H1 (cell line): Measurements from ENCODE around the gene FAM53A. TPM values are rescaled to one million over a fixed set of nuclear protein-coding genes. Genes with fewer than 3 reads are reported as not detected.

Experiments
- CTCF ChIA-PET: fragments of 300-600 bp; sonication (Branson Sonifier 250); formaldehyde crosslinking; loops from one replicate; lab custom pipeline; 2021; ENCODE audit not compliant: partially characterized antibody; lab: Charles Lee
- POLR2A ChIA-PET: fragments of 300-600 bp; sonication (Branson Sonifier 250); formaldehyde crosslinking; loops from one replicate; lab custom pipeline; 2021; ENCODE audit warnings: inconsistent platforms; ENCODE audit not compliant: partially characterized antibody; lab: Charles Lee
- DNase-seq, 2 experiments: peaks; one replicate each; pipeline versions ENCODE4 v3.0.0 to v3.0.0-alpha.2; 2010 to 2022; ENCODE audit warnings: low spot score in 2 of 2, low read depth in 1 of 2, mixed read lengths in 1 of 2
- FAIRE-seq: peaks from 2 replicates; lab custom pipeline; 2011; peaks lifted over from hg19 to GRCh38; lab: Jason Lieb, UNC
- H2AFZ ChIP-seq: 2 replicates; pipeline ENCODE4 v1.8.1; 2012; ENCODE audit warnings: low read length, inconsistent platforms
- H2AK5ac ChIP-seq: 2 replicates; pipeline ENCODE4 v1.6.1; 2013; ENCODE audit warnings: low read depth, low read length
- H2BK120ac ChIP-seq: replicated peaks from 2 replicates; pipeline ENCODE3; 2013; ENCODE audit warnings: low read depth, low read length, inconsistent platforms
- H2BK12ac ChIP-seq: 2 replicates; pipeline ENCODE4 v1.6.1; 2013; ENCODE audit warnings: low read depth, low read length
- H2BK15ac ChIP-seq: 2 replicates; pipeline ENCODE4 v1.6.1; 2013; ENCODE audit warnings: low read length
- H2BK20ac ChIP-seq: 2 replicates; pipeline ENCODE4 v1.6.1; 2013; ENCODE audit warnings: low read length
- H2BK5ac ChIP-seq: 2 replicates; pipeline ENCODE4 v1.6.1; 2013; ENCODE audit warnings: low read depth, low read length
- H3K14ac ChIP-seq: 2 replicates; pipeline ENCODE4 v1.6.1; 2013; ENCODE audit warnings: inconsistent platforms; ENCODE audit not compliant: insufficient read length
- H3K18ac ChIP-seq: 2 replicates; pipeline ENCODE4 v1.6.1; 2013; ENCODE audit warnings: low read length; ENCODE audit errors: extremely low read depth
- H3K23ac ChIP-seq: 2 replicates; pipeline ENCODE4 v1.6.1; 2013; ENCODE audit warnings: inconsistent platforms; ENCODE audit not compliant: insufficient read length
- H3K23me2 ChIP-seq: 2 replicates; pipeline ENCODE4 v1.6.1; 2013; ENCODE audit warnings: low read depth, low read length
- H3K27ac ChIP-seq: 2 replicates; pipeline ENCODE4 v1.6.1; 2011; ENCODE audit warnings: low read depth, low read length, inconsistent platforms
- H3K27me3 ChIP-seq, 4 experiments: replicated peaks in 1 of 4; 1 replicate in 1 of 4; 2 replicates in 3 of 4; pipeline versions ENCODE4 v1.6.1 to v1.8.1; 2011 to 2013; ENCODE audit warnings: low read length in 3 of 4, mild to moderate bottlenecking in 3 of 4, inconsistent platforms in 2 of 4, mixed read lengths in 2 of 4, moderate library complexity in 1 of 4; ENCODE audit not compliant: control insufficient read depth in 3 of 4, insufficient read depth in 3 of 4; ENCODE audit errors: extremely low read depth in 1 of 4
- H3K36me3 ChIP-seq, 4 experiments: 2 replicates each; pipeline versions ENCODE4 v1.6.1 to v1.8.1; 2011 to 2013; ENCODE audit warnings: mild to moderate bottlenecking in 4 of 4, low read length in 3 of 4, moderate library complexity in 2 of 4, control low read depth in 1 of 4, inconsistent platforms in 1 of 4; ENCODE audit not compliant: insufficient read depth in 4 of 4, control insufficient read depth in 2 of 4
- H3K4ac ChIP-seq: replicated peaks from 2 replicates; pipeline ENCODE3; 2013; ENCODE audit warnings: low read length, low read depth, mixed read lengths, inconsistent platforms; ENCODE audit not compliant: insufficient read length
- H3K4me1 ChIP-seq, 4 experiments: replicated peaks in 1 of 4; 1 replicate in 1 of 4; 2 replicates in 3 of 4; pipeline versions ENCODE4 v1.6.1 to v1.8.1; 2011 to 2013; ENCODE audit warnings: low read length in 3 of 4, inconsistent platforms in 2 of 4, mixed read lengths in 1 of 4; ENCODE audit not compliant: insufficient read depth in 4 of 4, control insufficient read depth in 3 of 4
- H3K4me2 ChIP-seq, 2 experiments: 2 replicates each; pipeline versions ENCODE4 v1.6.1 to v1.8.1; 2011 to 2013; ENCODE audit warnings: low read depth in 2 of 2, low read length in 2 of 2, control low read depth in 1 of 2, inconsistent platforms in 1 of 2, mild to moderate bottlenecking in 1 of 2; ENCODE audit not compliant: insufficient read depth in 1 of 2
- H3K4me3 ChIP-seq, 4 experiments: fragments of 200-600, 300-600 bp in 1 of 4; sonication (generic), shearing (Covaris generic), sonication (Bioruptor Twin) in 1 of 4; 2 replicates each; pipeline versions ENCODE4 v1.5.1 to v1.8.1; 2011 to 2016; ENCODE audit warnings: low read length in 4 of 4, low read depth in 3 of 4, control low read depth in 2 of 4, inconsistent platforms in 2 of 4, mild to moderate bottlenecking in 2 of 4, mixed read lengths in 1 of 4, moderate library complexity in 1 of 4; ENCODE audit not compliant: insufficient read depth in 2 of 4; ENCODE audit errors: extremely low read depth in 1 of 4
- H3K56ac ChIP-seq: replicated peaks from 2 replicates; pipeline ENCODE3; 2013; ENCODE audit warnings: low read depth, mild to moderate bottlenecking, mixed read lengths, low read length, inconsistent platforms; ENCODE audit not compliant: insufficient read length
- H3K79me1 ChIP-seq: 2 replicates; pipeline ENCODE4 v1.6.1; 2013; ENCODE audit warnings: low read depth, low read length, control low read depth
- H3K79me2 ChIP-seq, 2 experiments: 2 replicates each; pipeline versions ENCODE4 v1.6.1 to v1.8.1; 2012 to 2013; ENCODE audit warnings: low read length in 2 of 2, mild to moderate bottlenecking in 2 of 2, inconsistent platforms in 1 of 2; ENCODE audit not compliant: insufficient read depth in 2 of 2, control insufficient read depth in 1 of 2
- H3K9ac ChIP-seq, 4 experiments: replicated peaks in 1 of 4; 1 replicate in 1 of 4; 2 replicates in 3 of 4; pipeline versions ENCODE4 v1.6.1 to v1.8.1; 2011 to 2013; ENCODE audit warnings: low read depth in 3 of 4, low read length in 3 of 4, control low read depth in 2 of 4, mild to moderate bottlenecking in 2 of 4, moderate library complexity in 2 of 4, inconsistent platforms in 1 of 4; ENCODE audit errors: extremely low read depth in 1 of 4
- H3K9me3 ChIP-seq, 2 experiments: 2 replicates each; pipeline versions ENCODE4 v1.6.1 to v1.8.1; 2012 to 2013; ENCODE audit warnings: mild to moderate bottlenecking in 2 of 2, moderate library complexity in 2 of 2, control low read depth in 1 of 2, inconsistent platforms in 1 of 2, low read depth in 1 of 2, low read length in 1 of 2, mixed read lengths in 1 of 2; ENCODE audit not compliant: insufficient read depth in 2 of 2
- H4K20me1 ChIP-seq, 2 experiments: replicated peaks in 1 of 2; 2 replicates each; pipeline versions ENCODE3 to v1.8.1; 2011 to 2013; ENCODE audit warnings: inconsistent platforms in 2 of 2, low read length in 2 of 2, mild to moderate bottlenecking in 1 of 2; ENCODE audit not compliant: insufficient read depth in 2 of 2, control insufficient read depth in 1 of 2
- H4K5ac ChIP-seq: 2 replicates; pipeline ENCODE4 v1.6.1; 2013; ENCODE audit warnings: low read length, low read depth, mixed read lengths, inconsistent platforms; ENCODE audit not compliant: insufficient read length
- H4K8ac ChIP-seq: 2 replicates; pipeline ENCODE4 v1.8.0; 2013; ENCODE audit warnings: mild to moderate bottlenecking, moderate library complexity, low read length, inconsistent platforms; ENCODE audit not compliant: insufficient read depth; ENCODE audit errors: extremely low read depth
- H4K91ac ChIP-seq: replicated peaks from 2 replicates; pipeline ENCODE3; 2013; ENCODE audit warnings: low read length, mixed read lengths, inconsistent platforms; ENCODE audit not compliant: insufficient read length
- ASH2L ChIP-seq: fragments of 200-600, 300-600 bp; sonication (generic); IDR thresholded peaks from one replicate; pipeline ENCODE4 v1.7.1; 2017; ENCODE audit warnings: low read length
- BCL11A ChIP-seq, 2 experiments: IDR thresholded peaks; one replicate each; pipeline ENCODE4 v1.6.1; 2011; ENCODE audit warnings: low read depth in 2 of 2, low read length in 2 of 2, mild to moderate bottlenecking in 2 of 2
- CREB1 ChIP-seq: IDR thresholded peaks from 2 replicates; pipeline ENCODE4 v1.6.1; 2012; ENCODE audit warnings: inconsistent platforms
- GTF2F1 ChIP-seq: IDR thresholded peaks from 2 replicates; pipeline ENCODE4 v1.6.1; 2012; ENCODE audit warnings: low read depth, low read length, improper control_type of control experiment, borderline replicate concordance
- JUN ChIP-seq: IDR thresholded peaks from 2 replicates; pipeline ENCODE4 v1.6.1; 2011; ENCODE audit warnings: low read depth, mild to moderate bottlenecking, improper control_type of control experiment, low read length
- KDM4A ChIP-seq: IDR thresholded peaks from one replicate; pipeline ENCODE4 v1.7.1; 2012; ENCODE audit warnings: low read depth, mild to moderate bottlenecking, moderate library complexity, low read length, inconsistent platforms; ENCODE audit not compliant: severe bottlenecking
- MAFK ChIP-seq: IDR thresholded peaks from 2 replicates; pipeline ENCODE4 v1.6.1; 2012; ENCODE audit warnings: low read depth, mild to moderate bottlenecking, improper control_type of control experiment, low read length
- POU5F1 ChIP-seq: IDR thresholded peaks from 2 replicates; pipeline ENCODE4 v1.6.1; 2011; ENCODE audit warnings: low read depth, mild to moderate bottlenecking, low read length, moderate library complexity
- ZNF274 ChIP-seq: IDR thresholded peaks from 2 replicates; pipeline ENCODE4 v1.7.0; 2012; ENCODE audit warnings: low read length, borderline replicate concordance; ENCODE audit errors: extremely low read depth
- WGBS, 2 experiments: shearing (Covaris generic) in 1 of 2; methylation state at CpG; one replicate each; pipeline versions ENCODE4 v1.1.6 to v1.1.7; 2013 to 2015; ENCODE audit warnings: low lambda C conversion rate in 2 of 2, mixed read lengths in 2 of 2, inconsistent platforms in 1 of 2, low coverage in 1 of 2, missing lambda C conversion rate in 1 of 2; ENCODE audit not compliant: insufficient replicate concordance in 2 of 2, insufficient coverage in 1 of 2, insufficient read length in 1 of 2; ENCODE audit errors: extremely low coverage in 1 of 2, missing lambda C conversion rate in 1 of 2; 5-methylcytosine and 5-hydroxymethylcytosine counted together
- polyA plus RNA-seq, 7 experiments: library from polyadenylated mRNA; depleted of rRNA in 3 of 7; stranded (reverse) in 5 of 7; unstranded in 2 of 7; fragments of >200 nt in 5 of 7; fragments of 200-250 nt in 2 of 7; gene quantifications; 1 replicate in 5 of 7; 2 replicates in 1 of 7; 4 replicates in 1 of 7; pipeline versions ENCODE4 v1.2.1 to v1.2.3, GENCODE V29; 2011 to 2013; ENCODE audit warnings: missing spikeins in 2 of 7, mixed read lengths in 2 of 7
- total RNA-seq: library from RNA; stranded (reverse); fragmentation: NEBNext Ultra II Directional; extraction: Animal tissue kit (Norgen Biotek cat#: 25700); gene quantifications from 2 replicates; pipeline ENCODE4 v1.2.1, GENCODE V29; 2021
- TF ChIP-seq, protein P1 (sequence below): IDR thresholded peaks from 2 replicates; pipeline ENCODE4 v1.6.1; 2012; ENCODE audit warnings: inconsistent platforms
- TF ChIP-seq, protein P2 (sequence below): IDR thresholded peaks from 2 replicates; pipeline ENCODE4 v1.6.1; 2012; ENCODE audit warnings: inconsistent platforms

Gene FAM53A
- total and polyA plus RNA-seq, 2 of the 8 experiments (the other 6 are each of a cell fraction or from before 2014, with no cell fraction given): 1.9 to 2.0 TPM

DNA sequence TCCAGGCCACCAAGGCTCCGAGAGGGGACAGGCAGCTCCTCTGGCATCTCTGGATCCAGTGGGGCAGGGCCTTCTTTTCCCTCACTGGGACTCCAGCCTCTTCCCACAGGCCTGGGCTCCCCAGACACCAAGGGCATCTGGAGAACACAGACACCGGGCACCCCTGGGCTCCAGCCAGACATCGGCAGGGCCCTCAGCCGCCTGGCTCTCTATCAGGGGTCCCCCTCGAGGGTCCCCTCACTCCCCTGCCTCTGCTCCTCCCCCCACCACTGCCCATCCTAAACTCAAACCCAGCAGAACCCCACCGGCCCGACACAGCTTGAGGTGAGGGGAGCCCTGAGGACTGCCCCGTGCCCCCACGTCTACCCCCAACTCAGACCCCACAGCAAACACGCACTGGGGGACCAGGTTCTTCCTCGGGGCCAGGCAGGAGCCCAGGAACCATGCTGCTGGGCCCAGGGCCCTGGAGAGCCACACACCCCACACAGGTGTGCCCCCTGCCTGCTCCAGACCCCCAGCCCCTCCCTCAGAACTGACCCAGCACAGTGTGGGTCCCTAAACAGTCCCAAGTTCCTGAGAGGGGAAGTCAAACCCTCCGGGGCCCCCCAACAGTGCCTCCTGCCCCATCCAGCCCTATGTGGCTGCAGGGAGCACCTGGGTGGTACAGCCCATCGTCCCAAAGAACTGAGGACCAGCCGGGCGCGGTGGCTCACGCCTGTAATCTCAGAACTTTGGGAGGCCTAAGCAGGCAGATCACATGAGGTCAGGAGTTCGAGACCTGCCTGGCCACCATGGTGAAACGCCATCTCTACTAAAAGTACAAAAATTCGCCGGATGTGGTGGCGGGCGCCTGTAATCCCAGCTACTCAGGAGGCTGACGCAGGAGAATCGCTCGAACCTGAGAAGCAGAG, 86.8 kb downstream of the FAM53A start:
- no peak for FAIRE-seq
- no peak overlapping the region for H2BK15ac ChIP-seq
- TF ChIP-seq, protein P1, sequence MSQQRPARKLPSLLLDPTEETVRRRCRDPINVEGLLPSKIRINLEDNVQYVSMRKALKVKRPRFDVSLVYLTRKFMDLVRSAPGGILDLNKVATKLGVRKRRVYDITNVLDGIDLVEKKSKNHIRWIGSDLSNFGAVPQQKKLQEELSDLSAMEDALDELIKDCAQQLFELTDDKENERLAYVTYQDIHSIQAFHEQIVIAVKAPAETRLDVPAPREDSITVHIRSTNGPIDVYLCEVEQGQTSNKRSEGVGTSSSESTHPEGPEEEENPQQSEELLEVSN: no peak
- TF ChIP-seq POU5F1: no peak
- no peak for TF ChIP-seq BCL11A (IDR thresholded peaks at IDR 0.05; ENCODE audit: low read depth in 2 of 2, low read length in 2 of 2)
- no peak for TF ChIP-seq JUN
- TF ChIP-seq CREB1: no peak
- TF ChIP-seq, protein P2, sequence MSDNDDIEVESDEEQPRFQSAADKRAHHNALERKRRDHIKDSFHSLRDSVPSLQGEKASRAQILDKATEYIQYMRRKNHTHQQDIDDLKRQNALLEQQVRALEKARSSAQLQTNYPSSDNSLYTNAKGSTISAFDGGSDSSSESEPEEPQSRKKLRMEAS: no peak
- no peak for TF ChIP-seq KDM4A
- no peak for TF ChIP-seq MAFK
- no peak for TF ChIP-seq ASH2L
- TF ChIP-seq GTF2F1: no peak
- TF ChIP-seq ZNF274: no peak

More for the DNA sequence above, 86.8 kb downstream of the FAM53A start:
- Histone ChIP-seq H3K14ac (no peak overlapping the region), H3K4me2 (no peak overlapping the region), H3K4me3 (no peak overlapping the region), H3K79me1 (no peaks in the 10 kb centered on the region; the same call in 1 of the 2 replicates), H3K56ac (no peak overlapping the region), H4K91ac (no peak overlapping the region), H4K20me1 (no peaks in the 10 kb centered on the region), H2AFZ (no peak overlapping the region), H2BK20ac (no peak overlapping the region), H3K4ac (no peak overlapping the region), H3K27ac (no peak overlapping the region), H2BK120ac (no peak overlapping the region), H3K23ac (no peak overlapping the region), H4K8ac (no peak overlapping the region), H3K27me3 (no peaks in the 10 kb centered on the region), H4K5ac (no peak overlapping the region), H3K36me3 (no peaks in the 10 kb centered on the region), H3K4me1 (peaks cover 0 to 10% (median 6%) of the 10 kb centered on the region in 4 experiments; a peak in 4 of 7 replicates), H3K79me2 (no peaks in the 10 kb centered on the region), H2BK5ac (no peak overlapping the region), H2BK12ac (no peak overlapping the region), H3K9me3 (no peaks in the 10 kb centered on the region), H2AK5ac (no peak overlapping the region), H3K9ac (no peak overlapping the region), H3K23me2 (no peaks in the 10 kb centered on the region; the same call in 1 of the 2 replicates), H3K18ac (no peak overlapping the region)
- ChIA-PET CTCF (interaction anchor here (0.8 to 1.9 kb wide), 4 partner anchors 10 to 31 kb away, joined by 3 to 5 read pairs (median 4); no protein-coding TSS in a partner anchor), POLR2A (no interaction called here)
- 86% methylated on average over 15 of the region's 26 CpGs; no CpG with 5 or more reads in 1 of the 2 experiments for WGBS, 2 experiments
- DNase-seq: no peak
